HG02870 (cell line): ENCODE measurements around the gene ANKRD33.
"Not testable (repeated sequence)": the region's sequence is repeated elsewhere in the genome, so short reads cannot be mapped to it uniquely, and the experiment has no call there.

Source experiments
- ATAC-seq: cut with Tn5 transposase; IDR thresholded peaks from one replicate; pipeline ENCODE4 v1.9.1; 2021; ENCODE audit warnings: mild to moderate bottlenecking, moderate library complexity; ENCODE audit not compliant: unreplicated experiment

The ANKRD33 gene

GRCh38 chr12:51874486-51874885 is 13.4 kb upstream of the ANKRD33 start:
- ATAC-seq = no peak

GRCh38 chr12:51879102-51879501 is 8.8 kb upstream of the ANKRD33 start:
- ATAC-seq = no peak

- ATAC-seq = no peak
Observed at GRCh38 chr12:51883295-51883694, 4.6 kb upstream of the ANKRD33 start.

- ATAC-seq = no peak
Observed at GRCh38 chr12:51883998-51884675, 3.8 kb upstream of the ANKRD33 start.

GRCh38 chr12:51884676-51885229 is 3.1 kb upstream of the ANKRD33 start:
- ATAC-seq = no peak

GRCh38 chr12:51885294-51886020 is 2.4 kb upstream of the ANKRD33 start:
- not testable (repeated sequence) for ATAC-seq

- no peak for ATAC-seq
Observed at GRCh38 chr12:51886021-51886710, 1.7 kb upstream of the ANKRD33 start.

GRCh38 chr12:51888316-51889215 is 663 bp downstream of the ANKRD33 start:
- ATAC-seq = no peak

GRCh38 chr12:51889216-51890132 is 1.6 kb downstream of the ANKRD33 start:
- ATAC-seq = no peak

- no peak for ATAC-seq
Observed at GRCh38 chr12:51890133-51890464, 2.2 kb downstream of the ANKRD33 start.

- no peak for ATAC-seq
Observed at GRCh38 chr12:51890511-51891171, 2.7 kb downstream of the ANKRD33 start.

GRCh38 chr12:51891843-51892242 is 3.9 kb downstream of the ANKRD33 start:
- no peak for ATAC-seq

GRCh38 chr12:51893786-51894185 is 5.9 kb downstream of the ANKRD33 start:
- ATAC-seq = no peak

- no peak for ATAC-seq
Observed at GRCh38 chr12:51895378-51896135, 7.7 kb downstream of the ANKRD33 start.

- ATAC-seq = no peak
Observed at GRCh38 chr12:51896236-51896635, 8.3 kb downstream of the ANKRD33 start.

- ATAC-seq = no peak
Observed at GRCh38 chr12:51897181-51897580, 9.3 kb downstream of the ANKRD33 start.

GRCh38 chr12:51898506-51898905 is 10.6 kb downstream of the ANKRD33 start:
- ATAC-seq = no peak

GRCh38 chr12:51898937-51899336 is 11.0 kb downstream of the ANKRD33 start:
- no peak for ATAC-seq
